Stomach (tissue), 4 donors: ENCODE data around the gene RASD1.

Experiments
- CTCF ChIP-seq, 7 experiments: fragments of 450-650 bp in 4 of 7; fragments of 200-600 bp in 3 of 7; sonication (generic) in 3 of 7; IDR thresholded peaks; one replicate each; pipeline ENCODE4 v1.5.1; 2016 to 2019; ENCODE audit warnings: antibody characterized with exemption in 7 of 7, control low read depth in 2 of 7, mild to moderate bottlenecking in 1 of 7
- POLR2A ChIP-seq, 4 donors: fragments of 450-650 bp; IDR thresholded peaks; one replicate each; pipeline ENCODE4 v1.6.1; 2016; ENCODE audit warnings: antibody characterized with exemption in 4 of 4, control low read depth in 2 of 4, mild to moderate bottlenecking in 1 of 4, moderate library complexity in 1 of 4
- POLR2AphosphoS5 ChIP-seq, 3 donors: sonication (generic); formaldehyde crosslinking; IDR thresholded peaks; one replicate each; pipeline ENCODE4 v1.6.1; 2016; ENCODE audit warnings: antibody characterized with exemption in 3 of 3

- TF ChIP-seq CTCF (IDR thresholded peaks at IDR 0.05) (no peak), POLR2AphosphoS5 (IDR thresholded peaks at IDR 0.05) (no peak), POLR2A (IDR thresholded peaks at IDR 0.05) (no peak)
Measured at GRCh38 chr17:17446666-17447155, 49.5 kb downstream of the RASD1 start.
